ENCODE results near the gene LIPK.

DNA sequence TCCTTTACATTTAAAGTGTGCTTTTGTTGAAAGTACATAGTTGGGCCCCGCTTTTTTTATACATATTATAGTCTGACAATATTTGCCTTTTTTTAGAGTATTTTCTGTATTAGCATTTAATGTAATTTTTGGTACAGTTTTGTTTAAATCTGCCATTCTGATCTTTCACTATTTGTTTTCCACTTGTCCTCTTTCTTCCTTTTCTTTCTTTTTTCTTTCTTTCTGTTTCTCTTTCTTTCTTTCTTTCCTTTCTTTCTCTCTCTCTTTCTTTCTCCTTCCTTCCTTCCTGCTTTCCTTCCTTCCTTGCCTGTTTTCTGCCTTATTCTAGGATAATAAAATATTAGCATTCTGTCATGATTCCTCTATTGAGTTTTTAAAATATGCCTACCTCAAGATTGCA lies 9.5 kb downstream of the LIPK start:
- TF ChIP-seq GATA3 (IDR thresholded peaks at IDR 0.05; ENCODE audit: low read depth, low read length) (no peak), GATA2 (IDR thresholded peaks at IDR 0.05; ENCODE audit: low read depth, low read length) (no peak)

Data from SH-SY5Y (cell line).